Gastroesophageal sphincter (tissue), 3 donors: ENCODE measurements around the gene GSTM4.
"Not testable (repeated sequence)": the region's sequence is repeated elsewhere in the genome, so short reads cannot be mapped to it uniquely, and the experiment has no call there.

Experiments used
- CTCF ChIP-seq, 4 experiments: fragments of 200-600 bp in 2 of 4; fragments of 450-650 bp in 2 of 4; sonication (generic) in 1 of 4; IDR thresholded peaks; one replicate each; pipeline ENCODE4 v1.5.1; 2017 to 2019; ENCODE audit warnings: antibody characterized with exemption in 4 of 4, mild to moderate bottlenecking in 2 of 4, moderate library complexity in 2 of 4
- EP300 ChIP-seq: sonication (generic); formaldehyde crosslinking; IDR thresholded peaks from one replicate; pipeline ENCODE4 v1.6.1; 2017; ENCODE audit warnings: antibody characterized with exemption, mild to moderate bottlenecking

- TF ChIP-seq CTCF (IDR thresholded peaks at IDR 0.05); EP300: not testable (repeated sequence)
These were observed 47.0 kb downstream of the GSTM4 start for GRCh38 chr1:109702940-109703339.
